ENCODE measurements around the gene PHACTR1.

PHACTR1 gene

DNA sequence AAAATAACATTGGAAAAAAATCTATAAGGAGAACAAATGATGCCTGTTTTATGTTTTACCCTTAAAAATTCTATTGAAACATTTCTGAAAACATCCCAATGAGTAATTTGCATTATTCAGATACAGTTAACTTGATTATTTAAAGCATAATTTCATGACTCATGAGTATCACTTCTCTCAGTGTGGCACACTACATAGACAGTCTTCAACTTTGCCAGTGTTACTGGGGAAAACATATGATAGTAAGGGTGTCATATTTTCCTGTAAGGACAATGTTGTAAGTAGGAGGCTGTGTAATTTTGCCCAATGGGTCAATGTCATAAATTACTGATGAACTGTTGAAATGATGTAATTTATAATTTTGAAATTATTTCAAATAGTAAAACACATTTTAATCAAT lies 125.5 kb downstream of the PHACTR1 start:
- Mint-ChIP-seq H3K27me3 (peaks cover 3% of the 10 kb centered on the region), H3K4me3 (no peak overlapping the region), H3K4me1 (ENCODE audit: low read depth) (no peaks in the 10 kb centered on the region), H3K27ac (no peak overlapping the region), H3K36me3 (ENCODE audit: low read depth) (no peaks in the 10 kb centered on the region), H3K9me3 (no peaks in the 10 kb centered on the region)

DNA sequence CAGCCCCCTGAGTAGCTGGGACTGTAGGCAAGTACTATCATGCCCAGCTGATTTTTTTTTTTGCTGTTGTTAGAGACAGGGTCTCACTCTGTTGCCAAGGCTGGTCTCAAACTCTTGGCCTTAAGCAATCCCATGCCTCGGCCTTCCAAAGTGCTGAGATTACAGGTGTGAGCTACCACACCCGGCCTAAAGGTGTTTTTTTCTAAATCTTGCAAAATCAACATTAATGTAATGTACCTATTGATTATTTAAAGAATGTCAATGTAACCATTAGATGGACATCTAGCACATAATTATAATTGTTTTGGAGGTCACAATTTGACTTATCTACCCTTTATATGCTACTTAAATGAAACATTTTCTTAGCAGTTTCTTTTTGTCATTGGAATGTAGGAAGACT lies 126.1 kb downstream of the PHACTR1 start:
- Mint-ChIP-seq H3K4me1 (ENCODE audit: low read depth) (no peaks in the 10 kb centered on the region), H3K36me3 (ENCODE audit: low read depth) (no peaks in the 10 kb centered on the region), H3K27me3 (peaks cover 3% of the 10 kb centered on the region), H3K9me3 (no peaks in the 10 kb centered on the region), H3K27ac (no peak overlapping the region), H3K4me3 (no peak overlapping the region)

GRCh38 chr6:12844284-12845223 lies 128.0 kb downstream of the PHACTR1 start:
- no peaks in the 10 kb centered on the region for H3K4me1 Mint-ChIP-seq (ENCODE audit: low read depth)
- H3K36me3 Mint-ChIP-seq (ENCODE audit: low read depth): no peaks in the 10 kb centered on the region
- no peaks in the 10 kb centered on the region for H3K9me3 Mint-ChIP-seq
- H3K27me3 Mint-ChIP-seq: peaks cover 10% of the 10 kb centered on the region
- no peak overlapping the region for H3K4me3 Mint-ChIP-seq
- no peak overlapping the region for H3K27ac Mint-ChIP-seq

- Mint-ChIP-seq H3K4me3 (no peak overlapping the region), H3K27me3 (peaks cover 14% of the 10 kb centered on the region), H3K36me3 (ENCODE audit: low read depth) (no peaks in the 10 kb centered on the region), H3K9me3 (no peaks in the 10 kb centered on the region), H3K27ac (no peak overlapping the region), H3K4me1 (ENCODE audit: low read depth) (no peaks in the 10 kb centered on the region)
Measured at GRCh38 chr6:12845224-12846004, 128.8 kb downstream of the PHACTR1 start.

- Mint-ChIP-seq H3K4me3 (no peak overlapping the region), H3K27ac (no peak overlapping the region), H3K36me3 (ENCODE audit: low read depth) (no peaks in the 10 kb centered on the region), H3K9me3 (no peaks in the 10 kb centered on the region), H3K27me3 (peaks cover 18% of the 10 kb centered on the region), H3K4me1 (ENCODE audit: low read depth) (no peaks in the 10 kb centered on the region)
Measured at GRCh38 chr6:12848964-12849808, 132.6 kb downstream of the PHACTR1 start.

- H3K9me3 Mint-ChIP-seq: no peaks in the 10 kb centered on the region
- no peaks in the 10 kb centered on the region for H3K36me3 Mint-ChIP-seq (ENCODE audit: low read depth)
- no peak overlapping the region for H3K27ac Mint-ChIP-seq
- H3K27me3 Mint-ChIP-seq: peaks cover 18% of the 10 kb centered on the region
- no peaks in the 10 kb centered on the region for H3K4me1 Mint-ChIP-seq (ENCODE audit: low read depth)
- H3K4me3 Mint-ChIP-seq: no peak overlapping the region
Measured at GRCh38 chr6:12849809-12850198, 133.2 kb downstream of the PHACTR1 start.

- no peak overlapping the region for H3K27ac Mint-ChIP-seq
- peaks cover 18% of the 10 kb centered on the region for H3K27me3 Mint-ChIP-seq
- no peaks in the 10 kb centered on the region for H3K36me3 Mint-ChIP-seq (ENCODE audit: low read depth)
- no peaks in the 10 kb centered on the region for H3K9me3 Mint-ChIP-seq
- no peaks in the 10 kb centered on the region for H3K4me1 Mint-ChIP-seq (ENCODE audit: low read depth)
- no peak overlapping the region for H3K4me3 Mint-ChIP-seq
Measured at GRCh38 chr6:12851123-12851695, 134.6 kb downstream of the PHACTR1 start.

DNA sequence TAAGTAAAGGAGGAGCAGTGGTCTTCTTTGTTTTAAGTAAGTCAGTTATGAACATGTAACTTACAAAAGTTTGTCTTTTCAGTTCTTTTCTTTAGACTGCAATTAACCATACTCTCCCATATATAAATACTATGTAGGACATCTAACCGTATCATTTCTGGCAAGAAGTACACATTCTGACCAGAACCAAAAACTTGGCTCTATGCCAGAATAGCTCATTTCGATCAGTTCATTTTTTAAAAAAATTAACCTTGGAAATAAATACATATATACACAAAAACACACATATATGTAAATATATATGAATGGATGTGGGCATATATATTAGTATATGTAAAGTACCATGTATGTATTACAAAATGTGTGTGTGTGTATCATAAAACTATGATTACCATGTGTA lies 145.0 kb downstream of the PHACTR1 start:
- no peaks in the 10 kb centered on the region for H3K36me3 Mint-ChIP-seq (ENCODE audit: low read depth)
- H3K4me3 Mint-ChIP-seq: no peak overlapping the region
- no peak overlapping the region for H3K27ac Mint-ChIP-seq
- H3K9me3 Mint-ChIP-seq: no peaks in the 10 kb centered on the region
- no peaks in the 10 kb centered on the region for H3K4me1 Mint-ChIP-seq (ENCODE audit: low read depth)
- H3K27me3 Mint-ChIP-seq: peaks cover 4% of the 10 kb centered on the region

- Mint-ChIP-seq H3K36me3 (ENCODE audit: low read depth) (no peaks in the 10 kb centered on the region), H3K27me3 (peaks cover 12% of the 10 kb centered on the region), H3K4me1 (ENCODE audit: low read depth) (no peaks in the 10 kb centered on the region), H3K27ac (no peak overlapping the region), H3K4me3 (no peak overlapping the region), H3K9me3 (no peaks in the 10 kb centered on the region)
Measured at GRCh38 chr6:12865117-12865516, 148.6 kb downstream of the PHACTR1 start.

- no peak overlapping the region for H3K4me3 Mint-ChIP-seq
- H3K36me3 Mint-ChIP-seq (ENCODE audit: low read depth): no peaks in the 10 kb centered on the region
- peaks cover 12% of the 10 kb centered on the region for H3K27me3 Mint-ChIP-seq
- H3K27ac Mint-ChIP-seq: no peak overlapping the region
- no peaks in the 10 kb centered on the region for H3K9me3 Mint-ChIP-seq
- no peaks in the 10 kb centered on the region for H3K4me1 Mint-ChIP-seq (ENCODE audit: low read depth)
Measured at GRCh38 chr6:12865671-12866181, 149.2 kb downstream of the PHACTR1 start.

GRCh38 chr6:12866422-12867029 lies 150.0 kb downstream of the PHACTR1 start:
- Mint-ChIP-seq H3K4me3 (no peak overlapping the region), H3K4me1 (ENCODE audit: low read depth) (no peaks in the 10 kb centered on the region), H3K36me3 (ENCODE audit: low read depth) (no peaks in the 10 kb centered on the region), H3K9me3 (no peaks in the 10 kb centered on the region), H3K27ac (no peak overlapping the region), H3K27me3 (peaks cover 12% of the 10 kb centered on the region)

DNA sequence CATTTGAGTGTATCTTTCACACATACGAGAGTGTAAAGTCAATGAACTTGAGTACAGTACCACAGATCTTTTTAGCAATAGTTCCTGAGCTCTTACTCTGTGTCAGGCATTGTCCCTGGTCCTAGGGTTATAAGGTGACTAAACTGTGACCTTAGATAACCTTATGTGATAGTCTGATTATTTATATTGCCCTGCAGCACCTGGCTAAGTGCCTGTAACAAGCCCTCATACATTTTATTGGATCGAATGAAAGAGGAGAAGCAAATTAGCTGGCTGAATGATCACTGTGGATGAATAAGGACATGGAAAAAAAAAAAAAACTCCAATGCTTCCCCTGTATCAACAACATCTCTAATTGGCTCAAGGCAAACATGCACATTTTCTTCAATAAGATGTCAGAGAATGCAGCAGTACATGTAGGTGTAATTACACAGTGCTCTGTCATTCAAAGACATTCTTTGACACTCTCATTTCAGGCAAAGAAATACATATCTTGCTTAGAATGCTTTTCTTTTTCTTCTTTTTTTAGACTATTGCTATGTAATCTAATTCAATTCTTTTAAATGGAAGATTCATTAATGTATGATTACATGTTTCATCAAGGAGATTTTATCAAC lies 153.4 kb downstream of the PHACTR1 start:
- Mint-ChIP-seq H3K4me3 (no peak overlapping the region), H3K9me3 (no peaks in the 10 kb centered on the region), H3K36me3 (ENCODE audit: low read depth) (no peaks in the 10 kb centered on the region), H3K27me3 (peaks cover 18% of the 10 kb centered on the region), H3K4me1 (ENCODE audit: low read depth) (no peaks in the 10 kb centered on the region), H3K27ac (no peak overlapping the region)

DNA sequence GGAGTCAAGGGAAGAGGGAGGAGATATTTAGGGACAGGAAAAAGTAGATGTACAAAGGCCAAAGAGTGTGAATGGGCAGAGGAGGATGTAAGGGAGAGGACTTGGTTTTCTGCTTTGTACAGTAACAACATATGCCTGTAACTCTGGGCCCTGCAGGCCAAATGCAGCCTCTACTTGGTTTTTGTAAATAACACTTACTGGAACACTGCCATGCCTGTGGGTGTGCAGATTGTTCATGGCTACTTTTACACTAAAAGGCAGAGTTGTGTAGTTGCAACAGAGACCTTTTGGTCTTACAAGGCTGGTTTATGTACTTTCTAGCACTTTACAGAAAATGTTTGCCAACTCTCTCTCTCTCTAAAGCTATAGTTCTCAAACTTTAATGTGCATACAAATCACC lies 157.1 kb downstream of the PHACTR1 start:
- Mint-ChIP-seq H3K27me3 (peaks cover 13% of the 10 kb centered on the region), H3K4me3 (no peak overlapping the region), H3K9me3 (no peaks in the 10 kb centered on the region), H3K36me3 (ENCODE audit: low read depth) (no peaks in the 10 kb centered on the region), H3K4me1 (ENCODE audit: low read depth) (no peaks in the 10 kb centered on the region), H3K27ac (no peak overlapping the region)

GRCh38 chr6:12875051-12875450 lies 158.5 kb downstream of the PHACTR1 start:
- no peaks in the 10 kb centered on the region for H3K36me3 Mint-ChIP-seq (ENCODE audit: low read depth)
- no peak overlapping the region for H3K27ac Mint-ChIP-seq
- H3K27me3 Mint-ChIP-seq: peaks cover 13% of the 10 kb centered on the region
- H3K4me3 Mint-ChIP-seq: no peak overlapping the region
- H3K9me3 Mint-ChIP-seq: no peaks in the 10 kb centered on the region
- no peaks in the 10 kb centered on the region for H3K4me1 Mint-ChIP-seq (ENCODE audit: low read depth)
